Endothelial cell (in vitro differentiated cells): ENCODE measurements around the gene S100A11. TPM values are rescaled to one million over a fixed set of nuclear protein-coding genes. Genes with fewer than 3 reads are reported as not detected.

Source experiments
- DNase-seq: peaks from one replicate; pipeline ENCODE4 v3.0.0; 2021; ENCODE audit warnings: low spot score
- H3K27ac Mint-ChIP-seq: one replicate; pipeline ENCODE4 v1.8.0; 2021; ENCODE audit warnings: mixed read lengths, inconsistent platforms; ENCODE audit not compliant: unreplicated experiment
- H3K27me3 Mint-ChIP-seq: one replicate; pipeline ENCODE4 v1.8.0; 2021; ENCODE audit warnings: mild to moderate bottlenecking, moderate library complexity, mixed read lengths, inconsistent platforms; ENCODE audit not compliant: unreplicated experiment
- H3K36me3 Mint-ChIP-seq: one replicate; pipeline ENCODE4 v1.8.0; 2021; ENCODE audit warnings: mild to moderate bottlenecking, low read depth, mixed read lengths, inconsistent platforms; ENCODE audit not compliant: unreplicated experiment
- H3K4me1 Mint-ChIP-seq: one replicate; pipeline ENCODE4 v1.8.0; 2021; ENCODE audit warnings: mild to moderate bottlenecking, mixed read lengths, inconsistent platforms; ENCODE audit not compliant: unreplicated experiment
- H3K4me3 Mint-ChIP-seq: one replicate; pipeline ENCODE4 v1.8.0; 2021; ENCODE audit warnings: mild to moderate bottlenecking, mixed read lengths, inconsistent platforms; ENCODE audit not compliant: unreplicated experiment
- H3K9me3 Mint-ChIP-seq: one replicate; pipeline ENCODE4 v1.8.0; 2021; ENCODE audit warnings: mixed read lengths, inconsistent platforms; ENCODE audit not compliant: unreplicated experiment
- total RNA-seq: library from RNA; stranded (reverse); fragmentation: NEBNext Ultra II Directional; extraction: Animal tissue kit (Norgen Biotek cat#: 25700); gene quantifications from one replicate; pipeline ENCODE4 v1.2.1, GENCODE V29; 2021; ENCODE audit not compliant: unreplicated experiment
- TF ChIP-seq, protein P1 (sequence below): fragments of 200-600 bp; sonication (generic); IDR thresholded peaks from one replicate; pipeline ENCODE4 v1.5.0; 2021; ENCODE audit warnings: antibody characterized with exemption; ENCODE audit not compliant: unreplicated experiment

The S100A11 gene
- total RNA-seq, 1 donor from 2014 or later: 1,124 TPM

GRCh38 chr1:152048416-152049009 lies 11.7 kb upstream of the S100A11 start:
- H3K4me1 Mint-ChIP-seq: peaks cover 24% of the 10 kb centered on the region
- peak overlapping the region; percentile 95 for H3K27ac Mint-ChIP-seq
- no peaks in the 10 kb centered on the region for H3K36me3 Mint-ChIP-seq
- peak overlapping the region; percentile 71 for H3K4me3 Mint-ChIP-seq
- no peak for DNase-seq
- TF ChIP-seq, protein P1, sequence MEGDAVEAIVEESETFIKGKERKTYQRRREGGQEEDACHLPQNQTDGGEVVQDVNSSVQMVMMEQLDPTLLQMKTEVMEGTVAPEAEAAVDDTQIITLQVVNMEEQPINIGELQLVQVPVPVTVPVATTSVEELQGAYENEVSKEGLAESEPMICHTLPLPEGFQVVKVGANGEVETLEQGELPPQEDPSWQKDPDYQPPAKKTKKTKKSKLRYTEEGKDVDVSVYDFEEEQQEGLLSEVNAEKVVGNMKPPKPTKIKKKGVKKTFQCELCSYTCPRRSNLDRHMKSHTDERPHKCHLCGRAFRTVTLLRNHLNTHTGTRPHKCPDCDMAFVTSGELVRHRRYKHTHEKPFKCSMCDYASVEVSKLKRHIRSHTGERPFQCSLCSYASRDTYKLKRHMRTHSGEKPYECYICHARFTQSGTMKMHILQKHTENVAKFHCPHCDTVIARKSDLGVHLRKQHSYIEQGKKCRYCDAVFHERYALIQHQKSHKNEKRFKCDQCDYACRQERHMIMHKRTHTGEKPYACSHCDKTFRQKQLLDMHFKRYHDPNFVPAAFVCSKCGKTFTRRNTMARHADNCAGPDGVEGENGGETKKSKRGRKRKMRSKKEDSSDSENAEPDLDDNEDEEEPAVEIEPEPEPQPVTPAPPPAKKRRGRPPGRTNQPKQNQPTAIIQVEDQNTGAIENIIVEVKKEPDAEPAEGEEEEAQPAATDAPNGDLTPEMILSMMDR: no peak
- peaks cover 4% of the 10 kb centered on the region for H3K27me3 Mint-ChIP-seq
- no peaks in the 10 kb centered on the region for H3K9me3 Mint-ChIP-seq

- TF ChIP-seq, protein P1: peak; percentile 31
- Mint-ChIP-seq H3K27me3 (peaks cover 3% of the 10 kb centered on the region), H3K27ac (peak overlapping the region; percentile 95), H3K9me3 (no peaks in the 10 kb centered on the region), H3K36me3 (no peaks in the 10 kb centered on the region), H3K4me3 (peak overlapping the region; percentile 71), H3K4me1 (peaks cover 24% of the 10 kb centered on the region)
- peak; percentile 77 for DNase-seq
Observed at GRCh38 chr1:152047730-152048415, 11.1 kb upstream of the S100A11 start.

DNA sequence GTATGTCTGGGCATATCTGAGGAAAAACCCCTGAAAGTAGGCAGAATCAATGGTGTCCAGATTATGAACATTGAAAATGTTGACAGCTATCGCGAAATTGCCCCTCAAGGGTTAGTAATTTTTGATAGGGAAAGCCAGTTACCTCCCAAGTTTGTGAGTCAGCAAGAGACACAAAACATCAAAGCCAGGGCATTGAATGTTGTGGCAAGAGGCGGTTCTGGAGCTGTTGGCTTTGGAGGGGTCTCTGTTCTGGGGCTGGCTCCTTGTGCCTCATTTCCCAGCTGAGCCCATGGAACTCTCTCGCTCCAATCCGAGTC lies 10.6 kb upstream of the S100A11 start:
- DNase-seq: no peak
- H3K9me3 Mint-ChIP-seq: no peaks in the 10 kb centered on the region
- H3K27ac Mint-ChIP-seq: peak overlapping the region; percentile 95
- no peak overlapping the region for H3K4me3 Mint-ChIP-seq
- peaks cover 24% of the 10 kb centered on the region for H3K4me1 Mint-ChIP-seq
- H3K27me3 Mint-ChIP-seq: peaks cover 3% of the 10 kb centered on the region
- H3K36me3 Mint-ChIP-seq: no peaks in the 10 kb centered on the region
- TF ChIP-seq, protein P1: no peak

- Mint-ChIP-seq H3K4me3 (no peak overlapping the region), H3K36me3 (no peaks in the 10 kb centered on the region), H3K4me1 (peaks cover 24% of the 10 kb centered on the region), H3K9me3 (no peaks in the 10 kb centered on the region), H3K27ac (no peak overlapping the region), H3K27me3 (peaks cover 1% of the 10 kb centered on the region)
- TF ChIP-seq, protein P1: no peak
- no peak for DNase-seq
Observed at GRCh38 chr1:152044386-152044785, 7.6 kb upstream of the S100A11 start.

DNA sequence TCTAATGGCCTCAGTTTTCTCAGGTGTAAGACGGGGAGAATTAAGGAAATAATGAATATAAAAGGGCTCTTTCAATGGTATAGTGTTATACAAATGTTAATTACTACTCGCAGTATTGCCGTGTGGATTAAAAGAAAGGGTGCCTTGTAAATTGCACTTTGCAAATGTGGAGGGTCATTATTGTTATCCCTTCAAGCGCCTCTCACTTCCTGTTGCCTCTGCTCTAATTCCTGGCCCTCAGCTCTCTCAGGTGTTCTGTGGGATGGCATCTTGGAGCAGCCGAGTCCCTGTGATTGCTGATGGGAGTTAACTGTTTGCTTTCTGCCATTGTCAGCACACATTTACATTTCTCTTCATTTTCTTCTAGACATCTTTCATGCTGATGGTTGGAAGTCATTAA lies 7.1 kb upstream of the S100A11 start:
- Mint-ChIP-seq H3K9me3 (no peaks in the 10 kb centered on the region), H3K27me3 (peaks cover 1% of the 10 kb centered on the region), H3K27ac (no peak overlapping the region), H3K4me1 (peaks cover 24% of the 10 kb centered on the region), H3K36me3 (no peaks in the 10 kb centered on the region), H3K4me3 (no peak overlapping the region)
- TF ChIP-seq, protein P1: no peak
- DNase-seq: no peak
